GM12873 (cell line): ENCODE results near the gene HECW1.

Experiments used
- CTCF ChIP-seq: IDR thresholded peaks from 2 replicates; pipeline ENCODE4 v1.5.1; 2012; ENCODE audit warnings: low read depth, mild to moderate bottlenecking, moderate library complexity, low read length, control low read depth; ENCODE audit not compliant: insufficient read depth; ENCODE audit errors: missing control alignments

HECW1 gene

GRCh38 chr7:43495572-43495971 lies 383.1 kb downstream of the HECW1 start:
- TF ChIP-seq CTCF, result no peak

GRCh38 chr7:43496596-43496995 lies 384.1 kb downstream of the HECW1 start:
- TF ChIP-seq CTCF, result no peak

GRCh38 chr7:43501870-43502269 lies 389.4 kb downstream of the HECW1 start:
- TF ChIP-seq CTCF, result no peak

GRCh38 chr7:43502941-43503340 lies 390.5 kb downstream of the HECW1 start:
- TF ChIP-seq CTCF, result no peak

GRCh38 chr7:43505412-43505811 lies 393.0 kb downstream of the HECW1 start:
- TF ChIP-seq CTCF, result no peak

- no peak for TF ChIP-seq CTCF
Measured at GRCh38 chr7:43506460-43506859, 394.0 kb downstream of the HECW1 start.

GRCh38 chr7:43508461-43508860 lies 396.0 kb downstream of the HECW1 start:
- TF ChIP-seq CTCF, result no peak

- no peak for TF ChIP-seq CTCF
Measured at GRCh38 chr7:43509906-43510305, 397.5 kb downstream of the HECW1 start.
